Rectal smooth muscle tissue (tissue), 1 donor: ENCODE results near the gene OGFOD3.

Experiments
- H3K27ac ChIP-seq: one replicate; pipeline ENCODE4 v1.7.0; 2013; ENCODE audit warnings: low read depth, low read length, inconsistent platforms
- H3K27me3 ChIP-seq: one replicate; pipeline ENCODE4 v1.7.0; 2013; ENCODE audit warnings: low read length; ENCODE audit not compliant: control insufficient read depth, insufficient read depth
- H3K36me3 ChIP-seq: one replicate; pipeline ENCODE4 v1.7.0; 2013; ENCODE audit warnings: low read length; ENCODE audit not compliant: control insufficient read depth, insufficient read depth
- H3K4me1 ChIP-seq: one replicate; pipeline ENCODE4 v1.7.0; 2013; ENCODE audit warnings: low read length; ENCODE audit not compliant: control insufficient read depth, insufficient read depth
- H3K4me3 ChIP-seq: one replicate; pipeline ENCODE4 v1.7.0; 2013; ENCODE audit warnings: low read length
- H3K9ac ChIP-seq: one replicate; pipeline ENCODE4 v1.7.0; 2013; ENCODE audit warnings: low read length

The OGFOD3 gene

DNA sequence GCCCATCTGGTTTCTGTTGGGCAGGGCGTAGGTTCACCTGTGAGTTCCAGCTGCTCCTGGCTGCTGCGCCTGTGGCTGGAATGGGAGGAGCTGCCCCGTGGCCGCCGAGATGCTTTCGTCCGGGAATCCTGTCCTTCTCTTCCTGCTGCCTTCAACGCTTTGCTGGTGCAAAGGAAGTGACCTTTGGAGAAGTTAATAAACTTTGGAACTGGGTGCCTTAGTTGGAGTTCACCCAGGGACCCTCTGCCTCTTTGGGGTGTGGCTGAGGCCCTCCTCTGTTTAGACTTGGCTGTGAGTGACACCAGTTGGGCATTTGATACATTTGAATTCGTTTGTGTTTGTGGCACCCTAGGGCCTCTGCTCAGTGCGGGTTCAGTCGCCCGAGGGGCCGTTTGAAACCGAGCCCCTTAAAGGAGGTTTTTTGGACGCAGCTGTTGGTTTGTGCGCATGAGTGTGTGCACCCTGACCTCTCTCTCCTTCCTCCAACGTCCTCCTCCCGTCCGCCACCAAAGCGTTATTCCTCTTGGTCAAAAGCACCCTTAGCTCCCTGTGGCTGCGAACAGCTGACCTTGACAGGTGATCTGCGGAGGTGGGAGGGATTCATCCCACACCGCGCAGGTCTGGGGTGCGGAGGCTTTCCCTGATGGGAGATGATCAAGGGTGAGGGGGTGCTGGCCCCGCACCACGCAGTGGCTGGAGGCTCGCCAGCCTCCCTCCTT lies 75.9 kb downstream of the OGFOD3 start:
- H3K27ac ChIP-seq = no peak overlapping the region
- no peaks in the 10 kb centered on the region for H3K27me3 ChIP-seq
- peaks cover 4% of the 10 kb centered on the region for H3K4me1 ChIP-seq
- no peaks in the 10 kb centered on the region for H3K36me3 ChIP-seq
- H3K4me3 ChIP-seq = no peak overlapping the region
- no peak overlapping the region for H3K9ac ChIP-seq

DNA sequence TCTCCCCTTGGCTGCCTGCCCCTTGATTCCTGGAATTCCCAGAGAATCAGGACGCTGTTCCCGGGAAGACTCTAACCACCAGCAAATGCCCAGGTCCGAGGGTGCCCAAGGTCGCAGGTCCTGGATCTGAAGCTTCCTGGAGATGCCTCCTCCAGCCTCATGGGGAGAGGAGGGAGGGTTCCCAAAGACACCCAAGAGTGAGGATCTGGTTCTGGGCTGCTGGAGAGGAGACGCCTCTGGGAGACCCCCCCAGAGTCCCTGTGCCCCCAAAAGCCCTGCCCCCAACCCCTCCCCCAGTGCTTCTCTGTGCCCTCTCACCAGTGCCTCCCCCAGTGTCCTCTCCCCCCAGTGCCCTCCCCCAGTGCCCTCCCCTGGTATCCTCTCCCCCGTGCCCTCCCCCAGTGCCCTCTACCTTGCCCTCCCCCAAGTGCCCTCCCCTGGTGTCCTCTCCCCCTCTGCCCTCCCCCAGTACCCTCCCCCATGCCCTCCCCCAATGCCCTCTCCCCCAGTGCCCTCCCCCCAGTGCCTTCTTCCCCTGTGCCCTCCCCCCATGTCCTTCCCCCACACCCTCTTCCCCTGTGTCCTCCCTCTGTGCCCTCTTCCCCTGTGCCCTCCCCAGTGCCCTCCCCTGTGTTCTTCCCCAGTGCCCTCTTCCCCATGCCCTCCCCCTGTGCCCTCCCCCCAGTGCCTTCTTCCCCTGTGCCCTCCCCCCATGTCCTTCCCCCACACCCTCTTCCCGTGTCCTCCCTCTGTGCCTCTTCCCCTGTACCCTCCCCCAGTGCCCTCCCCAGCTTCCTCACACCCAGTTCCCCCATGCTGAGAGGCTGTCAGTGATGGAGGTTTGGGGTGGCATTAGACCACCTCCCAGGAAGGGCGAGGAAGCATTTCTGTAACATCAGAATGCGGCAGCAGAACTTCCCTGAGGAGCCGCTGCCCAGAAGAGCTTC lies 78.5 kb downstream of the OGFOD3 start:
- Histone ChIP-seq H3K4me3 (peak overlapping the region; percentile 53), H3K27ac (peak overlapping the region; percentile 86), H3K9ac (no peak overlapping the region)

More for the DNA sequence above, 78.5 kb downstream of the OGFOD3 start:
- peaks cover 9% of the 10 kb centered on the region for H3K4me1 ChIP-seq
- no peaks in the 10 kb centered on the region for H3K36me3 ChIP-seq
- no peaks in the 10 kb centered on the region for H3K27me3 ChIP-seq
